ENCODE results near the gene PRR19.

DNA sequence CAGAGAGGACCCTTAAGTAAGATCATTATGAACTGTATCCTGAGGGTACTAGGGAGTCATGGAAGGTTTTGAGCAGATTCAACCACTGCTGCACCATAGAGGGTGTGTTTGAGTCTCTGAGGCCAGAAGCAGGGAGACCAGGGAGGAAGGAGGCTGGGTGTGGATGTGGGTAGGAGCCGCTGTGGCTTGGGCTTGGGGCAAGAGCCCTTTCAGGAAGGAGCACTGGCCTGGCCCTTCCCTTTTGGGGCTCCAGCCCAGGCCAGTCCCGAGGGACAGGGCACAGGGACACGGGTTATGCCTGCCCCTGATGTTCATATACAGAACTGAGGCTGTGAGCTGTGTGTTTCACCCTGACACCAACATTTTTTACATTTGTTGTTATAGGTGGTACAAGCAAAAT, 25.6 kb upstream of the PRR19 start:
- TF ChIP-seq CTCF (IDR thresholded peaks at IDR 0.05; ENCODE audit: insufficient read depth, low read length, poor library complexity, severe bottlenecking) (no peak), EZH2phosphoT487 (conservative IDR thresholded peaks at IDR 0.05; ENCODE audit: low read length) (no peak)

Measured in SU-DHL-6 (cell line).